Panc1 (cell line): Measurements from ENCODE around the gene ELMOD3. TPM values are rescaled to one million over a fixed set of nuclear protein-coding genes. Genes with fewer than 3 reads are reported as not detected.

Experiments used
- ATAC-seq: fragments of 200-7000 bp; cut with Tn5 transposase; 2 replicates; pipeline ENCODE4 v1.9.1; 2020; ENCODE audit warnings: mild to moderate bottlenecking, moderate library complexity
- BruUV-seq: library from RNA; stranded (reverse); fragments of 400-500 nt; replicated peaks from 2 replicates; lab custom pipeline; 2021; lab: Mats Ljungman, UMichigan
- CTCF ChIA-PET: fragments of 300-600 bp; sonication (Branson Sonifier 250); formaldehyde crosslinking; loops from one replicate; lab custom pipeline; 2022; ENCODE audit warnings: antibody characterized with exemption; lab: Charles Lee
- POLR2A ChIA-PET: fragments of 300-600 bp; sonication (Branson Sonifier 250); formaldehyde crosslinking; loops from one replicate; lab custom pipeline; 2022; ENCODE audit warnings: antibody characterized with exemption; lab: Charles Lee
- DNase-seq: peaks from one replicate; pipeline ENCODE4 v3.0.0-alpha.2; 2010; ENCODE audit warnings: low read depth, low spot score
- H3K27ac ChIP-seq: 2 replicates; pipeline ENCODE4 v1.5.1; 2011; ENCODE audit warnings: mild to moderate bottlenecking, low read length, inconsistent platforms
- H3K27me3 ChIP-seq: fragments of 200-500 bp; sonication (Bioruptor generic); 2 replicates; pipeline ENCODE4 v1.6.0; 2014; ENCODE audit warnings: low read length, inconsistent platforms; ENCODE audit not compliant: control insufficient read depth, insufficient read depth
- H3K36me3 ChIP-seq: fragments of 200-500 bp; sonication (Bioruptor generic); 2 replicates; pipeline ENCODE4 v1.5.1; 2014; ENCODE audit warnings: inconsistent platforms, mild to moderate bottlenecking, low read length, moderate library complexity; ENCODE audit not compliant: control insufficient read depth, insufficient read depth
- H3K4me1 ChIP-seq: 2 replicates; pipeline ENCODE4 v1.5.1; 2011; ENCODE audit warnings: inconsistent platforms, mild to moderate bottlenecking, low read length, moderate library complexity; ENCODE audit not compliant: control insufficient read depth, insufficient read depth
- H3K4me3 ChIP-seq, 2 experiments: 2 replicates each; pipeline ENCODE4 v1.5.1; 2011 to 2012; ENCODE audit warnings: low read depth in 2 of 2, low read length in 2 of 2, mild to moderate bottlenecking in 2 of 2, inconsistent platforms in 1 of 2, moderate library complexity in 1 of 2
- H3K9me3 ChIP-seq: fragments of 200-500 bp; sonication (Bioruptor generic); 2 replicates; pipeline ENCODE4 v1.5.1; 2014; ENCODE audit warnings: low read depth, mild to moderate bottlenecking, inconsistent platforms, low read length, moderate library complexity; ENCODE audit not compliant: control insufficient read depth, insufficient read depth
- POLR2AphosphoS5 ChIP-seq: IDR thresholded peaks from 2 replicates; pipeline ENCODE4 v1.6.1; 2012; ENCODE audit warnings: mild to moderate bottlenecking, low read depth, low read length, moderate library complexity
- REST ChIP-seq, 2 experiments: IDR thresholded peaks; 2 replicates each; pipeline ENCODE4 v1.6.1; 2011 to 2012; ENCODE audit warnings: low read depth in 2 of 2, control low read depth in 1 of 2, low read length in 1 of 2, mild to moderate bottlenecking in 1 of 2, moderate library complexity in 1 of 2; ENCODE audit not compliant: insufficient read depth in 1 of 2
- SIN3A ChIP-seq: IDR thresholded peaks from 2 replicates; pipeline ENCODE4 v1.6.1; 2012; ENCODE audit warnings: low read depth, mild to moderate bottlenecking, low read length, moderate library complexity, borderline replicate concordance; ENCODE audit not compliant: insufficient read depth
- TCF7L2 ChIP-seq: IDR thresholded peaks from 2 replicates; pipeline ENCODE4 v1.6.1; 2011; ENCODE audit warnings: mild to moderate bottlenecking, low read depth, low read length, inconsistent platforms
- in situ Hi-C: cut with HindIII; loops from 2 replicates; pipeline ENCODE4 v1.10.0; 2016; ENCODE audit warnings: low sequenced_read_pairs, low pct_unique_long_range_greater_than_20kb
- intact Hi-C: fragments of 100-400 bp; cut with micrococcal nuclease; formaldehyde crosslinking; loops from one replicate; pipeline ENCODE4 v1.10.0; 2022; ENCODE audit not compliant: unreplicated experiment
- total RNA-seq: library from RNA; stranded (reverse); gene quantifications from one replicate; pipeline ENCODE4 v1.2.1, GENCODE V29; 2021; ENCODE audit not compliant: unreplicated experiment
- TF ChIP-seq, protein P1 (sequence below): fragments of 450-650 bp; IDR thresholded peaks from 2 replicates; pipeline ENCODE4 v1.5.1; 2017; ENCODE audit warnings: mild to moderate bottlenecking

The ELMOD3 gene
- total RNA-seq, 1 experiment from 2014 or later, result 14.8 TPM

DNA sequence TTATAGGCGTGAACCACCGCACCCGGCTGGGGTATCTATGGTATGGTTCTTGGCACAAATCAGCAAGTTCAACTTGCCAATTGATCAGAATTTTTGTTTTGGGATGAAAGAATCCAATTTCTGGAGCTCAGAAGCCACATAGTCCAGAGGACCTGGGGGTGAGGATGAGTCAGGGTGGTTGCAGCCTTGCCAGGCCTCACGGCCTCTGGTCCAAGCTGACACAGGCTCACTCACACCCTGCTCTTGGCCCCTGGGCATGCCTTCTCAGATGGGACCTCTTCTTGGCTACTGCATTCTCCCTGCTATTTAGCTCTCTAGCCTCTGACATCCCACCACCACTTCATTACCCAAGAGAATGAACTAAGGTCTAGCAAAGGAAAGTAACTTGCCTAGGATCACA is 39.3 kb downstream of the ELMOD3 start:
- BruUV-seq, result no TSS peak
- Histone ChIP-seq H3K4me3 (no peak overlapping the region), H3K36me3 (0 out of 2 replicates have a peak, but pooled peaks cover 2% of the 10 kb centered on the region), H3K4me1 (no peaks in the 10 kb centered on the region), H3K27ac (no peak overlapping the region), H3K27me3 (no peaks in the 10 kb centered on the region), H3K9me3 (no peaks in the 10 kb centered on the region)
- no peak for TF ChIP-seq TCF7L2
- TF ChIP-seq POLR2AphosphoS5, result no peak
- no peak for TF ChIP-seq REST (IDR thresholded peaks at IDR 0.05; ENCODE audit: insufficient read depth in 1 of 2, low read depth in 2 of 2, low read length in 1 of 2)
- TF ChIP-seq, protein P1, sequence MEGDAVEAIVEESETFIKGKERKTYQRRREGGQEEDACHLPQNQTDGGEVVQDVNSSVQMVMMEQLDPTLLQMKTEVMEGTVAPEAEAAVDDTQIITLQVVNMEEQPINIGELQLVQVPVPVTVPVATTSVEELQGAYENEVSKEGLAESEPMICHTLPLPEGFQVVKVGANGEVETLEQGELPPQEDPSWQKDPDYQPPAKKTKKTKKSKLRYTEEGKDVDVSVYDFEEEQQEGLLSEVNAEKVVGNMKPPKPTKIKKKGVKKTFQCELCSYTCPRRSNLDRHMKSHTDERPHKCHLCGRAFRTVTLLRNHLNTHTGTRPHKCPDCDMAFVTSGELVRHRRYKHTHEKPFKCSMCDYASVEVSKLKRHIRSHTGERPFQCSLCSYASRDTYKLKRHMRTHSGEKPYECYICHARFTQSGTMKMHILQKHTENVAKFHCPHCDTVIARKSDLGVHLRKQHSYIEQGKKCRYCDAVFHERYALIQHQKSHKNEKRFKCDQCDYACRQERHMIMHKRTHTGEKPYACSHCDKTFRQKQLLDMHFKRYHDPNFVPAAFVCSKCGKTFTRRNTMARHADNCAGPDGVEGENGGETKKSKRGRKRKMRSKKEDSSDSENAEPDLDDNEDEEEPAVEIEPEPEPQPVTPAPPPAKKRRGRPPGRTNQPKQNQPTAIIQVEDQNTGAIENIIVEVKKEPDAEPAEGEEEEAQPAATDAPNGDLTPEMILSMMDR, result no peak
- no peak for TF ChIP-seq SIN3A
- no peak for ATAC-seq
- intact Hi-C loops (no loop called here), in situ Hi-C loops (no loop called here)
- CTCF ChIA-PET, result interaction anchor here (0.7 kb wide), 1 partner anchor 20 kb away, joined by 5 read pairs; no protein-coding TSS in a partner anchor
- POLR2A ChIA-PET, result no interaction called here
- DNase-seq, result no peak

- no peak for DNase-seq
- H3K36me3 ChIP-seq, result 0 out of 2 replicates have a peak, but pooled peaks cover 2% of the 10 kb centered on the region
These were observed 39.7 kb downstream of the ELMOD3 start for GRCh38 chr2:85394261-85394681.

More at GRCh38 chr2:85394261-85394681, 39.7 kb downstream of the ELMOD3 start:
- ATAC-seq, result no peak
- Histone ChIP-seq H3K4me3 (no peak overlapping the region), H3K27me3 (no peaks in the 10 kb centered on the region), H3K4me1 (no peaks in the 10 kb centered on the region), H3K9me3 (no peaks in the 10 kb centered on the region), H3K27ac (no peak overlapping the region)
- ChIA-PET POLR2A (no interaction called here), CTCF (no interaction called here)
- no TSS peak for BruUV-seq
- no peak for TF ChIP-seq REST (IDR thresholded peaks at IDR 0.05; ENCODE audit: insufficient read depth in 1 of 2, low read depth in 2 of 2, low read length in 1 of 2)
- TF ChIP-seq, protein P1, result no peak
- no peak for TF ChIP-seq SIN3A
- no peak for TF ChIP-seq POLR2AphosphoS5
- no peak for TF ChIP-seq TCF7L2
- intact Hi-C loops (no loop called here), in situ Hi-C loops (no loop called here)
